Epithelial cell of proximal tubule (primary cell): Measurements from ENCODE around the gene FHOD3. TPM values are rescaled to one million over a fixed set of nuclear protein-coding genes. Genes with fewer than 3 reads are reported as not detected.

ENCODE experiments used
- DNase-seq: peaks from one replicate; pipeline ENCODE4 v3.0.0-alpha.2; 2011; ENCODE audit warnings: low read depth
- H3K4me3 ChIP-seq: 2 replicates; pipeline ENCODE4 v1.5.1; 2011; ENCODE audit warnings: low read depth, mild to moderate bottlenecking, low read length
- CTCF ChIP-seq: conservative IDR thresholded peaks from 2 replicates; pipeline ENCODE4 v1.5.1; 2012; ENCODE audit warnings: low read depth, mild to moderate bottlenecking, low read length
- total RNA-seq: library from RNA; depleted of rRNA; stranded (reverse); fragments of >200 nt; gene quantifications from 2 replicates; pipeline ENCODE4 v1.2.3, GENCODE V29; 2015

The FHOD3 gene
- total RNA-seq, 1 donor from 2014 or later, result 27.3 TPM

GRCh38 chr18:36493349-36494159, 196.0 kb downstream of the FHOD3 start:
- TF ChIP-seq CTCF, result no peak
- DNase-seq, result peak; percentile 72
- H3K4me3 ChIP-seq, result peak overlapping the region; percentile 17

- H3K4me3 ChIP-seq, result no peak overlapping the region
- no peak for DNase-seq
- no peak for TF ChIP-seq CTCF
These were observed 196.6 kb downstream of the FHOD3 start for GRCh38 chr18:36494160-36494437.

GRCh38 chr18:36496022-36496421, 198.5 kb downstream of the FHOD3 start:
- no peak for DNase-seq
- H3K4me3 ChIP-seq, result no peak overlapping the region
- TF ChIP-seq CTCF, result no peak

- no peak for TF ChIP-seq CTCF
- H3K4me3 ChIP-seq, result no peak overlapping the region
- DNase-seq, result no peak
These were observed 202.4 kb downstream of the FHOD3 start for GRCh38 chr18:36499938-36500337.

GRCh38 chr18:36501100-36501499, 203.6 kb downstream of the FHOD3 start:
- no peak for TF ChIP-seq CTCF
- H3K4me3 ChIP-seq, result no peak overlapping the region
- DNase-seq, result no peak

GRCh38 chr18:36503477-36503876, 206.0 kb downstream of the FHOD3 start:
- TF ChIP-seq CTCF, result no peak
- no peak overlapping the region for H3K4me3 ChIP-seq
- no peak for DNase-seq

- TF ChIP-seq CTCF, result no peak
- H3K4me3 ChIP-seq, result no peak overlapping the region
- no peak for DNase-seq
These were observed 207.4 kb downstream of the FHOD3 start for GRCh38 chr18:36504928-36505327.
